NCI-H526 (cell line): ENCODE data around the gene LDLRAD4.

Experiments used
- DNase-seq, 2 experiments: peaks; one replicate each; lab custom pipeline; 2025; lab: John Stamatoyannopoulos, UW

LDLRAD4 gene

DNA sequence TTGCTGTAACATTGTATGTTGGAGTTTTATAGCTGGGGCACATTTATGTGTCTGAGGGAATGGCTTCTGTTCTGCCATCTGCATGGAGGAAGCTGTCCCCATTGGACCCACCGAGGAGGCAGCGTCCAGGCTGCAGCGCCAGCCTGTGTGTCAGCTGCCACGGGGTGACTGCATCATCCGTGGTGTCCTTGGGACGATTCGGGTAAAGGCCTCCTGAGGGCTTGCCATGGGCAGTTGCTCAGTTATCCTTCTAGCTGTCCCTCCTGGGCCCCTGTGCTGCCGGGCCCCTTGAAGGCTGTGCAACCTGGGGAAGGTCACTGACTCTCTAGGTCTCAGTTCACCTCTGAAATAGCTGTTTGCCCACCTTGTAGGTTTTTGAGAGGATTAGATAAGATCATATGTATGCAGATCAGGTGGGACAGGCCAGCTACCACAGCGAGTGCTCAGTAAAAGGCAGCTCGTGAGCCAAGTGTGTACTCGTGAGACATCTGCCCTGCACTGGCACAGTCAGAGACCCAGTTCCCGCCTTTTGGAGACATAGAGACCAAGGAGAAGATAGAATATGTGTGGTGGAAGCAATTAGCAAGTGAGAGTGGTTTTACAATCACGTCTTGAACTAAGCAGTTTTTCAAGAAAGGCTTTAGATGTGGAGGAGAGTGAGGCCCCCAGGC lies 10.6 kb downstream of the LDLRAD4 start:
- no peak for DNase-seq

DNA sequence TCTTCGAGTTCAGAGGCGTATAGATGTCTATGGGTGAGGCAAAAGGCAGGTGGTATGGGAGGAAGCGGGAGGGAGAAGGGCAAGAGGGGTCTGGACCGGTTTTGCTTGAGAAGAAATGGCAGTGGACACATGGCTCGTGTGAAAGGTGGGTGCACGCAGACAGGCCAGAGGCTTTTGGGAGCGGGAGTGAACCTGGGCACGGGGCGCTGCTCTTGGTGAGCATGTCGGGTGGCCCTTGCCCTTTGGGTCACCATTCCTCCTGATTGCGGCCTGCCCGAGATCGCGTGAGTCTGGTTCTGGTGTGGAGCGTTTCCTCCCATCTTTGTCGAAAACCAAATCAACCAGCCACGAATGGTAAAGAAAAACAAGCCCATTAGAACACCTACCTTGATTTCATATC lies 12.6 kb downstream of the LDLRAD4 start:
- DNase-seq: no peak

DNA sequence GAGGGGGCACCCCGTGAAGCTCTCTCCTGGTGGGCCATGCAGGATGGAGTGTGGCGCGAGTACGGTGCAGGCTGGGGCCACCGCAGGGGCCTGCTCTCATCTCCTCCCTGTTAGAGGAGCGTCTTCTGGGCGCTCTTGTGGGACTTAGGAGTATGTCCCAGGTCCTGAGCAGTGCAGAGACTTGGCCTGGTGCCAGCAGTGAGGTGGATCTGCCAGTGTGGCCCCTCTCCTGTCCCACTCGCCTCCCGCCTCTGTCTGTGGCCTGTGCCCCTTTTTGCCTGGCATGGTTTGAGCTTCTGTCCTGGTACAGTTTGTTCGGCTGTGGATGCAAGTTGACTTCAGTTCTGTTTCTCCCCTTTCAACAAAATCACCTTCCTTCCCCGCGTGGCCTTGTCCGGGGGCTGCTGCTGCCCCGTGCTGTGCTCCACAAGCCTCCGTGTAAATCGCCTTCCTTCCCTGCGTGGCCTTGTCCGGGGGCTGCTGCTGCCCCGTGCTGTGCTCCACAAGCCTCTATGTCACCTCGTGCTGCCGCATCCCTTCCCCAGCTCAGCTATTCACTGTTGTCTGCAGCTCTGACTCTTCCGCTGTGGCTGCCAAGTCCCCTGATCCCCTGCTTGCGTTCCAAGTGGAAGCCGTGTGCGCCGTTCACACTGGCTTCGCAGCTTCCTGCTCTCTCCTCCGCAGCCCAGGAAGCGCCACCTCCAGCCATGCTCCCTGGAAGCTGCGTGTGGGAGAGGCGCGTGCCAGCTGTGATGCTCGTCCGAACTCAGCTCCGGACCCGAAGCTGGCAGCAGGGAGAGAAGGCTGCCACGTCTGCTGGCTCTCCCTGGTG lies 13.7 kb downstream of the LDLRAD4 start:
- DNase-seq: no peak

DNA sequence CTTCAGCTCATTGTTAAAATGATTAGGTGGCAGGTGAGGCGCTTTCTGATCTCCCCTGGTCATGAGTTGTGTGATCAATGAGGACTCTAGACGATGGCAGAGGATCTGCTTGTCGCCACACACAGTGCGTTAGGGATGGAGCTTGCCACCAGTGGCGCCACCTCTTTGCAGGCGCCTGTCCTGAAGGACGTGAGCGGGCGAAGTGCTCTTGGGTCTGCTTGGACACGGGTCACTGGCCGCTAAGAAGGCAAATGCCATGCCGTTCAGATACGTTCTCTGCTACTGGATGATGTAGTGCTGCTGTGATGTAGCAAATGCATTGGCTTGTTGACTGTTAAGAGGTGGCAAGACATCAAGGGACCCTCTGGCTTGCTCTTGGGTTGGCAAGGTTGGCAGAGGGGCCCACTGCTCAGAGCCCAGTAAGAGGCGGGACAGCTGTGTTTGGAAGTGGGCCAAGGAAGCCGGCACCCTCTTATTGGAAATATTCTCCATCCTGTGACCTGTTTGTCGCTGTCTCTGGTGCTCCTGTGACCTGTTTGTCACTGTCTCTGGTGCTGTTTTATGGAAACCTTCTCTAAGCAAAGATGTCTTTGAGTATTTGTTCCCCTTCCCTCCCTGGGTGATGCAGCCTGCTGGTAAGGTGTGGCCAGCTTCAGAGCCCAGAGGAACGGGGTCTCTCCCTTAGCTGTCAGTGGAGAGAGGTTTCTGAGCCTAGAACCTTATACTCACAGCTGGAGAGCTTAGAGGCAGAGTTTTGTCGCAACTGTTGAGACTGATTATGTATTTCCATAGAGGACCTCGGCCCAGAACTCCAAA lies 14.6 kb downstream of the LDLRAD4 start:
- DNase-seq: no peak

DNA sequence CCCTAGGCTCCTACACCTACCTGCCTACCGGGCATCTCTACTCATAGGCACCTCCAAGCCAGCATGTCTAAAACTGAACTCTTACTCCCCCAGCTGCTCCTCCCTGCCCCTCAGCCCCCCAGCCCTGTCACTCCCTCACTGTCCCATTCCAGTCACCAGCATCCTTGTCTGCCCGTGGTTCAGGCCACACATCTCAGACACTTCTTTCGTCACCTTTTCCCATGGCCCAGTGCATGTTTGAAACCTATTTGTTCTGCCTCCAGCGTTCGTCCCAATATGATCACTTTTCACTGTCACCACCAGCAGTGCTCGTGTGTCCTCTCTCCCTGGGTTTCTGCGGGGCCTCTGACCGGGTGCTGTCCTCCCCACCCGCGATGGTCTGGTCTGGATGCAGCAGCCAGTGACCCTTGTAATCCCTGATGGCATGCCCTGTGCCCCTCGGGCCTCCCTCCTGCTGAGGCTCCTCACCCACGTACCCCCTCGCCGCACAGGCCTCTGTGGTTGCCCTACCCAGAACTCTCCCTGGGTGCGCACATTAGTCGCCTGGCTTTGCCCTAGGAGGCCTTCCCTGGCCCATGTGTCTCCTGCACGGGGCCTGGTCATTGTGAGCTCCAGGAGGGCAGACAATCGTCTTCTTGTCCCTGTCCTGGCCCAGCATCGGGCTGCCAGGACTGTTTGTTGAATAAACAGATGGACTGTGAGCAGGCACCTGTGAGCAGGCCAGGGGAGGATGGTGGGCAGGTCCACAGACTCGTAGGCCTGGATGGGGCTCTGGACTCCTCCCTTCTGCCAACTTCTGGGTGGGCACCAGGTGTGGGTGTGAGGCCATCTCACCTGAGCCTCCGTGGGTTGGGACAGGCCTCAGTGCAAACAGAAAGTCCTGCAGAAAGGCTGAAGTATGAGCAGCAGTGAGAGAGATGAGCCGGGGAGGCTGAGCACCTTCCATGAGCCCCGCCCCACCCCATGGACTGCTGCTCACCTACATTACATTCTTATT lies 15.5 kb downstream of the LDLRAD4 start:
- DNase-seq: no peak

DNA sequence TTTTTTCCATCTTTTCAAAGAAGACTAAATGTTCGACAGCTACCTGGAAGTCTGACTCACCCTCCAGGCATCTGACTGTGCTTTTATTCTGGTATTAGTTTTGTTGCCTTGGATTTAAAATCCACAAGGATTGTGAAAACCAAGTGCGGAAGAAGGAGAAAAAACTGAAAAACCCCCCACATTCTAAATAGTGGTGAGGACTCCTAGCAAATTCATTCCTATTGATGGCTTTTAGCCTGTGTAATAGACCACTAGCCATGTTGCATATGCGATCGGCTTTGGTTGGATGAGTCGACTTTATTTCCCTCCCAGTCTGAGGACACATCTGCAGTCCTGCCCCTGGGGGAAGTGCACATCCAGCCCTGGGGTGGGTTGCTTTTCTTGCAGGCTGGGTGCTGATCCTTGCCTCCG lies 16.9 kb downstream of the LDLRAD4 start:
- no peak for DNase-seq

DNA sequence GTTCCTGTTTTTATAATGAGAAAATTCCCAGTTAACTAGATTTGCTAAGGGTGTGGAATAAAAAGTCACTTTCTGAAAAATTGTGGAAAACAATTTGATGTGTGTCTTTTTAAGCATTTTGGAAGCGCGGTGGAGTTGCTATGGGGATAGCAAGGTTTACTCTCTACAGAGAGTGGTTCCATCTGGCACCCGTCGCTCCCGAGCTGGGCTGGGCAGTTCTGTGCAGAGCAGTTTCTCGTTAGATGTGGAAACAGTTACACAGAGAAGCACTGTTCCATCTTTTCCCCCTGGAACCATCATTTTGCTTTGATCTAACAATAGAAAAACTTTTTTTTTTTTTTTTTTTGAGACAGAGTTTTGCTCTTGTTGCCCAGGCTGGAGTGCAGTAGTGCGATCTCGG lies 17.4 kb downstream of the LDLRAD4 start:
- no peak for DNase-seq

DNA sequence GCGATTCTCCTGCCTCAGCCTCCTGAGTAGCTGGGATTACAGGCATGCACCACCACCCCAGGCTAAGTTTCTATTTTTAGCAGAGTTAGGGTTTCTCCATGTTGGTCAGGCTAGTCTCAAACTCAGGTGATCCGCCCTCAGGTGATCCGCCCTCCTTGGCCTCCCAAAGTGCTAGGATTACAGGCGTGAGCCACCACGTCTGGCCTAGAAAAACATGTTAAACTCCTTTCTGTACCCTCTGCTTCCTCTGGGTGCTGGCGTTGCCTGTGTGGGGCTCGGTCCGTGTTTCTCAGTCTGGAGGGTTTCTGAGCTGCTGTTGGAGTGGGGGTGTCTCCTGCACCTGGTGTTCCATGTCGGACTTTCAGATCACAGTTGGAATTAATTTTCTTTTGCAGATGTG lies 17.9 kb downstream of the LDLRAD4 start:
- no peak for DNase-seq

DNA sequence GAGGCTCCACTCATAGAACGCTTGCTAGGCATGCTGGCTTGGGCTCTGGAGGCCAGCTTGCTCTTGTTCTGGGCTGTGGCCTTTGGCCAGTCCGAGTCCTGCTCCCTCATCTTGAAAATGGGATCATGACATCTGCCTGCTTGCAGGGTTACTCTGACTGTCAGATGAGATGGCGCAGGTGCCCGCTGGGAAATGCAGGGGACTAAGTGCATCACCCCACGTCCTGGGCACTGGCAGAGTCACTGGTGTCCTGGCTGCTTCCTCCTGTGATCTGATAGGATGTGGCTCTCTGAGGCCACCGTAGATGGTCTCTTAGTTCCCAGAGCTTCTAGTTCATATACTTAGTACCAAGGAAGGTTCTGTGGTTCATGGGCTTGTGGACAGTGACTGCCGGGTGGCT lies 18.5 kb downstream of the LDLRAD4 start:
- DNase-seq: no peak

DNA sequence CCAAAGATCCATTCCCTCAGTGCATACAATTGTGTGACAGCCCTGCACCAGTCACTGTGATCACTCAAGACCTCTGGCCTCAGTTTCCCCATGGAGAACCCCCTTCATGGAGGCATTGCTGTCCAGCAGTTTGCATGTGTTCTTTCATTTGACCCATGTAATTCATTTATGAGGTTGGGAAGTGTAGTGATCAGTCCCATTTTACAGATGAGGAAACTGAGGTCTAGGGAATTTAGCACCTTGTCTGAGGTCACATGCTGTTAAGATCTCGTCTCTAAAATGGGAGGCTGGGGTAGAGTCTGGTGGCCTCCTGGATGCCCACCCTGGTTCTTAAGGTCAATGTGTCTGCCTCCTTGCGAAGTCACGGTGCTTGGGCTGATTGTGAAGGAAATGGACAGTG lies 19.1 kb downstream of the LDLRAD4 start:
- DNase-seq: no peak

DNA sequence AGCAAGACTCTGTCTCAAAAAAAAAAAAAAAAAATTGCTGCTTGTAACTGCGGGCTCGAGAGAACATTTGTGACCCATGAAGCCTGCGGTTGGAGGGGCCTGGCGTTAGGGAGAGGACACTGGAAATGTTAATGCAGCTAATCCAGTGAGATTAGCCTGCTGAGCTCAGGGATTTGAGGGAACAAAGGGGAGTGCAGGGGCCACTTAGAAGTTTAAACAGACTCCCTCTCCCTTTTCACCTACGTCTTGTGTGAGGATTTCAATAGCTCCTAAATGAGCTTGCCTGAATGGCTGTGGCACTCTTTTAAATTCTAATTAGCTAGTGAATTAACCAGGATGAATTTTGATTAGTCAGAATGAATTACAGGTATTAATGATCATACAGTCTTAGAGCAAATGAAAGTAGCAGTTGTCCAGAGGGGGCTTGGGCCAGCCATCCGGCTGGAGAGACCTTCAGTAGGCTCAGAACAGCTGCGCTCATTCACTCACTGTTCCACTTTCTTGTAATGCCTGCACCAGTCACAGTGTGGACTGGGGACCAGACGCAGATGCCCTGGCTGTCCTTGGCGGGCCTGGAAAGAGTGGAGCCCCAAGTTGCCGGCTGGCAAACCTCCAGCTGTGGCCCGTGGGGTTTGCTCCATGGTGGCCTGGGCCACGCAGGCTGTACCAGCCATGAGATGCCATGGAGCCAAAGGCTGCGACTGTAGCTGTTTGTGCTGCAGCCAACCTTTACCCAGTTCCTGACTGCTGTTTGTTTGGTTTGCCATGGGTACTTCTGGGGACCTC lies 20.8 kb downstream of the LDLRAD4 start:
- DNase-seq: no peak

DNA sequence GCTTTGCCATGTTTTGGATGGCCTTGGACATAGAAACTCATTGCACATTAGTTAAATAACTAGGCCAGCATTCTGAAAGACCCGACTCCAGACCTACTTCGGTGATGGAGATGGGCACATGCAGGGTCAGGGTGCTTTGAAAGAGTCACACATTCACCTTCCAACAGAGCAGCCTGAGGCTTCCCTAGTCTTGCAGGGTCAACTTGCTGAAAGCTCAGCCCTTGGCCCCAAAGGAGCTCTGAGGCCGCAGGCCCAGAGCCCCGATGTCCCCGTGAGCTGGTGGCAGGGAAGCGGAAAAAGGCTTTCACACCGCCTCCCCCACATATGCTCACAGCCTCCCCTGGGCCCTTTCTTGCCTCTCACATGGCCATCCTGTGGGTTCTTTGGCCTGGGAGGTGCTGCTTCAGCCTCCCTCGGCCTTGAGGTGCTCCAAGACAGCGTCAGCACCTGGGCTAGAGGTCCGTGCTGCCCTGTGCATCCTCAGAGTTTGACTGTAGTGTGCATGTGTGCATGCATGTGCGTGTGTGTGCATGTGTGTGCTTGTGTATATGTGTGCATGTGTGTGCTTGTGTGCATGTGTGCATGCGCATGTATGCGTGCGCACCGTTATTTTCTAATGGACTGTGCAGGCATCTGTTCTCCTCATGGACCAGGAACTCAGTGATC lies 21.6 kb downstream of the LDLRAD4 start:
- no peak for DNase-seq

DNA sequence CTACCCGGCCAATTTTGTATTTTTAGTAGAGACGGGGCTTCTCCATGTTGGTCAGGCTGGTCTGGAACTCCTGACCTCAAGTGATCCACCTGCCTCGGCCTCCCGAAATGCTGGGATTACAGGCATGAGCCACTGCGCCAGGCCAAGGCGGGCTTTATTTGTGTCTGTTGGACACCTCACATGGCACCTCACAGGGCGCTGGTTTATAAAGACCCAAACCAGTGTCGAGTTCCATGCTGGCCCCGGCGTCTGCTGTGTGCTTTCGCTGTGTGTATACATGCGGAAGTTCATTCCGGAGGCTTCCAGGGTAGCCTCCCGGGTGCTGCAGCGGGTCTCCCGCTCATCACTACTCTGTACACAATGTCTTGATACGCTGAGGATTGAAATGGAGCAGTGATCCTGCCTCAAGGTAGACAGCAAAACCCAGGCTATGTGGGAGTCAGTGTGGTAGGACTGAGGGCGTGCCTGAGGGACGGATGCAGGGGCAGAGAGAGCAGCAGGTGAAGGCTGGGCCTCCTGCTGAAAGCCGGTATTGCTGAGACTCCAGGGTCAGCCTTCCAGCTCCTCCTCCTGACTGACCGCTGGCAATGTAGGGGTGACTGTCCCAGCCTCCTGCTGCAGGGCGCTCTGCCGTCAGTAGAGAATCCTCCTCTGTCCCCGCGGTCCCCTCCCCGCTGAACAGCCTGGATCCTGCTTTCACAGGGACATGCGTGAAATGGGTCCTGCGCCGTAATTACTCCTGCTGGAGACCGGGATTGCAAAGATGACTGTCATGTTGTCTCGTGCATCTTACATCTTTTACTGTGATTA lies 22.7 kb downstream of the LDLRAD4 start:
- no peak for DNase-seq

DNA sequence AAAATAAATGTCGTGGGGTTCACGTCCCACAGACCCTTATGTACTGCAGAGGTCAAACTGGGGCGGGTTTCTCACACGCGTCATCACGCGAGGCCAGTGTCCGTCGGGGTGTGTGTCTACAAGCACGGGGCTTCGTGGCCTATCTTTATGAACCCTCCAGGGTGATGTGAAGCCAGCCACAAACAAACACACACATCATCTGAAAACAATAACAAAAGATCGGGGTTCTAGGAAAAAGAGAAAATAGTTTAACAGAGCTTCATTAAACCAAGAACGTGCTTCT lies 23.3 kb downstream of the LDLRAD4 start:
- no peak for DNase-seq

DNA sequence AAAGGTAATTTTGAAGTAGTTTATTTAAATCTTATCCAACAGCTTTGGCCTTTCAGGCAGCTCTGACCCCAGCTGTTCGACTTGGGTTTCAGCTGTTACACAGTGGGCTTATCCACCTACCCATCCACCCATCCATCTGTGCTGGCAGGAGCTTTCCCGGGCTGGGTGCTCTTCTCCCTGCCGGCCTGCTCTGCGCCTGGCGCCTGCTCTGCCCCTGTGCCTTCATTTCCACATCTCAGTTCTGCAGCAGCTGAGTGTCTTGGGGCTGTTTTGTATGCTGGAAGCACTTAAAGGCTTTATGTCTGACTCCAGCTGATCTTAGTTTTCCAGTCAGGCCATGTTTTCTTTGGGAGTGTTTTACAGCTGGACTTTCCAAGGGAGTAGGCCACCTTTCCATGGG lies 24.2 kb downstream of the LDLRAD4 start:
- no peak for DNase-seq

DNA sequence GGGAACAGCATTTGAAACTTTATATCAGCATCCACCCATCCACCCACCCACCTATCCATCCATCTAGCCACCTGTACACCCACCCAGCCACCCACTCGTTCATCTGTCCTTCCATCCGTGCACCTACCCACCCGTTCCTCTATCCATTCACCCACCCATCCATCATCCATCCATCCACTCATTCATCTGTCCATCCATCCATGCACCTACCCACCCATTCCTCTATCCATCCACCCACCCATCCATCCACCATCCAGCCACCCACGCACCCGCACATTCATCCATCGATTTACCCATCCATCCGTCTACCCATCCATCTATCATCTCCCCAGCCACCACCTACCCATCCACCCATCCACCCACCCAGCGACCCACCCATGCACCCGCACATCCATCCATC lies 24.8 kb downstream of the LDLRAD4 start:
- no peak for DNase-seq

DNA sequence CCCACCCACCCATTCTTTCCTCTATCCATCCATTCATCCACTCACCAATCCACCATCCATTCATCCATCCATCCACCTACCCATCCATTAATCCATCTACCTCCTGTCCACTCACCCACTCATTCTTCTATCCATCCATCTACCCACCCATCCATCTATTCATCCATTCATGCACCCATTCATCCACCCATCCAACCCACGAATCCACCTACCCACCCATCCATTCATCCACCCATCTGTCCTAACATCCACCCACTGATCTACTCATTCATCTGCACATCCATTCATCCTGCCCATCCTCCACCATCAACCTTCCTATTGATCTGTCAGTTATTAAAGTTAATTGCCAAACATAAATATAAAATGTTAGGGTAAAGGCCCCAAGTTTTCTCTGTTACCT lies 25.6 kb downstream of the LDLRAD4 start:
- no peak for DNase-seq

DNA sequence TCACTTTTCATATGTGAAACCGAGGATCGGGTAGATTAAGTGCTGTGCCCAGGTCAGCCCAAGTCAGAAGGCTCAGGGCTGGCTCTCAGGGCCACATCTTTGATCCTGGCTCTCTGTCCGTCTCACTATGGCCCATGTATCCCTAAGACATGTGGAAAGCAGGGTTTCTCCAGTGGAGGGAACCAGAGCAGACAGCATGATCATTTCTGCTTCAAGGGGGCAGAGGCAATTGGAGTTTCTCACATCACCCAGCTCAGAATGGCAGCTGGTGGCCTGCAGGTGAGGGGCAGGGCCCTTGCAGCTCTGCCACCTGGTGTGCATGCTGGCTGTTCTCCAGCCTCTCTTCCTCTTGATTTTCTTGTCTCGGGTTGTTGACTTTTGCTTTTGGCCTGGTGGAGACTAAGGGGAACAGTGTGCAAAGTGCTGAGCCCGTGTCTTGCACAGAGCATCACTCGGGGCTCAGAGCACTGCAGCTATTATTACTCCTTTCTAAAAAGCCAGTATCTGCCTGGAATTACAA lies 27.0 kb downstream of the LDLRAD4 start:
- no peak for DNase-seq

DNA sequence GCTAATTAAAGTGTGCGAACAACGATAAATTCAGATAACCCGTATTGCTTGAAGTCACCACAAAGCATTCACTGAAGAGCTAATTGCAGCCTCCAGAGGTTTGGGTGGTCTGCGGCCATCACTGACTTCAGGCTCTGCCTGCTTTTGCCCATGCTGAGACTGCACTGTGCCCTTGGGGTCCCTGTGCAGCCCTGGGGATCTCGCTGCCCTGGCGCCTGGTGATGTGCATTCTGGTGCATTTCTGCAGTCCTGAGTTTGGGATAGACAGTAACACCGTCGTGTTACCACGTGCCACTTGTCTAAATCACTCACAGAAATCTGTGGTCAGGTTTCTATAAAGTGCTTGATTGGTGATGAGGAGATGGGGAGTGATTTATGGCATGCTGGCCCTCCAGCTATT lies 27.6 kb downstream of the LDLRAD4 start:
- no peak for DNase-seq
